ENCODE results near the gene THOC7.

DNA sequence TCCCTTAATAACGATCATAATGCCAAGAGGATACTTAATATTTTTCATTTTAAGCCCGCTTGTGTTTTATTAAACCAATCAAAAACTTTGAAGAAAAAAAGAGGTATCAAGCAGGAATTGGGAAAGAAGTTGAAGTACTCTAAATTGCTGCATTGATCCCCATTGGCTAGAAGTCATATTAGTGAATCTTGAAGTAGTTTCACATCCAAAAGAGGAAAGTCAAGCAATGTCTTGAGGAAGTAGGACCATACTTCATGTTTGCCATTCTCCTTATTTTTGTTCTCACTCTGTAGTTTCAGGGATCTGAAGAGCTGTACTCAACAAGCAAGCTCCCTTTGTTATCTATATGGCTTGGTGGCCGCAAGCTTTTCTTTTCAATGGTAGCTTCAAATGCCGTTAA is 46.4 kb upstream of the THOC7 start:
- TF ChIP-seq POLR2A (IDR thresholded peaks at IDR 0.05): no peak
- TF ChIP-seq, protein P1, sequence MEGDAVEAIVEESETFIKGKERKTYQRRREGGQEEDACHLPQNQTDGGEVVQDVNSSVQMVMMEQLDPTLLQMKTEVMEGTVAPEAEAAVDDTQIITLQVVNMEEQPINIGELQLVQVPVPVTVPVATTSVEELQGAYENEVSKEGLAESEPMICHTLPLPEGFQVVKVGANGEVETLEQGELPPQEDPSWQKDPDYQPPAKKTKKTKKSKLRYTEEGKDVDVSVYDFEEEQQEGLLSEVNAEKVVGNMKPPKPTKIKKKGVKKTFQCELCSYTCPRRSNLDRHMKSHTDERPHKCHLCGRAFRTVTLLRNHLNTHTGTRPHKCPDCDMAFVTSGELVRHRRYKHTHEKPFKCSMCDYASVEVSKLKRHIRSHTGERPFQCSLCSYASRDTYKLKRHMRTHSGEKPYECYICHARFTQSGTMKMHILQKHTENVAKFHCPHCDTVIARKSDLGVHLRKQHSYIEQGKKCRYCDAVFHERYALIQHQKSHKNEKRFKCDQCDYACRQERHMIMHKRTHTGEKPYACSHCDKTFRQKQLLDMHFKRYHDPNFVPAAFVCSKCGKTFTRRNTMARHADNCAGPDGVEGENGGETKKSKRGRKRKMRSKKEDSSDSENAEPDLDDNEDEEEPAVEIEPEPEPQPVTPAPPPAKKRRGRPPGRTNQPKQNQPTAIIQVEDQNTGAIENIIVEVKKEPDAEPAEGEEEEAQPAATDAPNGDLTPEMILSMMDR (IDR thresholded peaks at IDR 0.05): no peak

All from lower leg skin (tissue), 3 donors.